Liver (tissue), 9 donors: ENCODE measurements around the gene CLDN15. TPM values are rescaled to one million over a fixed set of nuclear protein-coding genes. Genes with fewer than 3 reads are reported as not detected.

Source experiments
- DNase-seq: peaks from one replicate; pipeline ENCODE4 v3.0.0-alpha.2; 2017; ENCODE audit warnings: low spot score
- H3K27ac ChIP-seq, 2 donors: one replicate each; pipeline ENCODE4 v1.7.0; 2013; ENCODE audit warnings: inconsistent platforms in 2 of 2, low read length in 2 of 2, control low read depth in 1 of 2, low read depth in 1 of 2, mild to moderate bottlenecking in 1 of 2
- H3K27me3 ChIP-seq, 4 donors: one replicate each; pipeline versions ENCODE4 v1.6.1 to v1.7.0; 2013; ENCODE audit warnings: low read length in 3 of 4, inconsistent platforms in 1 of 4, mild to moderate bottlenecking in 1 of 4, moderate library complexity in 1 of 4; ENCODE audit not compliant: control insufficient read depth in 4 of 4, insufficient read depth in 4 of 4
- H3K36me3 ChIP-seq, 4 donors: one replicate each; pipeline versions ENCODE4 v1.6.1 to v1.7.0; 2013; ENCODE audit warnings: low read length in 3 of 4, mild to moderate bottlenecking in 3 of 4, low read depth in 1 of 4, moderate library complexity in 1 of 4; ENCODE audit not compliant: control insufficient read depth in 4 of 4, insufficient read depth in 3 of 4
- H3K4me1 ChIP-seq, 4 donors: one replicate each; pipeline versions ENCODE4 v1.6.1 to v1.7.0; 2013; ENCODE audit warnings: low read length in 3 of 4, mild to moderate bottlenecking in 3 of 4, moderate library complexity in 1 of 4; ENCODE audit not compliant: control insufficient read depth in 4 of 4, insufficient read depth in 4 of 4
- H3K4me3 ChIP-seq, 3 donors: one replicate each; pipeline versions ENCODE4 v1.6.1 to v1.7.0; 2013; ENCODE audit warnings: low read length in 3 of 3, control low read depth in 1 of 3, low read depth in 1 of 3, mild to moderate bottlenecking in 1 of 3
- H3K9ac ChIP-seq, 2 donors: one replicate each; pipeline ENCODE4 v1.7.0; 2013; ENCODE audit warnings: low read length in 2 of 2, mild to moderate bottlenecking in 2 of 2, moderate library complexity in 2 of 2, control low read depth in 1 of 2, low read depth in 1 of 2
- H3K9me3 ChIP-seq, 4 donors: one replicate each; pipeline versions ENCODE4 v1.6.1 to v1.7.0; 2013; ENCODE audit warnings: low read length in 3 of 4; ENCODE audit not compliant: control insufficient read depth in 4 of 4
- ATF3 ChIP-seq: IDR thresholded peaks from 2 replicates; pipeline ENCODE4 v1.6.1; 2016; ENCODE audit warnings: antibody characterized with exemption
- FOXA1 ChIP-seq: IDR thresholded peaks from 2 replicates; pipeline ENCODE4 v1.6.1; 2016; ENCODE audit warnings: antibody characterized with exemption
- FOXA2 ChIP-seq: IDR thresholded peaks from 2 replicates; pipeline ENCODE4 v1.6.1; 2016; ENCODE audit warnings: antibody characterized with exemption
- GABPA ChIP-seq, 2 donors: IDR thresholded peaks in 1 of 2; conservative IDR thresholded peaks in 1 of 2; 2 replicates each; pipeline ENCODE4 v1.6.1; 2016; ENCODE audit warnings: antibody characterized with exemption in 2 of 2, mild to moderate bottlenecking in 1 of 2, moderate library complexity in 1 of 2
- HNF4A ChIP-seq, 2 donors: conservative IDR thresholded peaks; 2 replicates each; pipeline ENCODE4 v1.6.1; 2016; ENCODE audit warnings: antibody characterized with exemption in 2 of 2, mild to moderate bottlenecking in 2 of 2
- HNF4G ChIP-seq: IDR thresholded peaks from 2 replicates; pipeline ENCODE4 v1.6.1; 2016; ENCODE audit warnings: antibody characterized with exemption
- MAX ChIP-seq: IDR thresholded peaks from 2 replicates; pipeline ENCODE4 v1.6.1; 2016; ENCODE audit warnings: antibody characterized with exemption
- NR2F2 ChIP-seq: IDR thresholded peaks from 2 replicates; pipeline ENCODE4 v1.6.1; 2016; ENCODE audit warnings: antibody characterized with exemption
- REST ChIP-seq: IDR thresholded peaks from 2 replicates; pipeline ENCODE4 v1.6.1; 2016; ENCODE audit warnings: antibody characterized with exemption, mild to moderate bottlenecking
- YY1 ChIP-seq: IDR thresholded peaks from 2 replicates; pipeline ENCODE4 v1.6.1; 2016; ENCODE audit warnings: antibody characterized with exemption, mild to moderate bottlenecking
- ZBTB33 ChIP-seq: IDR thresholded peaks from 2 replicates; pipeline ENCODE4 v1.6.1; 2016; ENCODE audit warnings: antibody characterized with exemption
- WGBS: extraction: QIAGEN DNeasy Blood & Tissue Kit; methylation state at CpG from one replicate; pipeline ENCODE4 v1.1.7; 2013; 5-methylcytosine and 5-hydroxymethylcytosine counted together
- polyA plus RNA-seq, 2 donors: library from polyadenylated mRNA; stranded (reverse) in 1 of 2; unstranded in 1 of 2; fragments of 200-250 nt in 1 of 2; fragments of >200 nt in 1 of 2; fragmentation: Nextera tagmentation in 1 of 2; extraction: Ambion mirVana in 1 of 2; gene quantifications; one replicate each; pipeline versions ENCODE4 v1.2.1 to v1.2.3, GENCODE V29; 2013 to 2015
- total RNA-seq, 2 donors: library from RNA; depleted of rRNA; stranded (reverse); fragments of >200 nt; gene quantifications; one replicate each; pipeline ENCODE4 v1.2.3, GENCODE V29; 2014
- donor health status: healthy.
- donor health status: healthy.
- donor health status: healthy.
- donor health status: healthy.
- donor health status: healthy.

Gene CLDN15
- total and polyA plus RNA-seq, 4 donors = 3.7 to 12.4 (median 4.6) TPM

- DNase-seq = no peak
- Histone ChIP-seq H3K9ac (no peak overlapping the region), H3K4me3 (no peak overlapping the region), H3K36me3 (peaks cover 1 to 15% (median 9%) of the 10 kb centered on the region in 4 donors), H3K27ac (no peak overlapping the region), H3K27me3 (no peaks in the 10 kb centered on the region), H3K4me1 (no peaks in the 10 kb centered on the region), H3K9me3 (no peaks in the 10 kb centered on the region)
- TF ChIP-seq HNF4A (conservative IDR thresholded peaks at IDR 0.05) (no peak), HNF4G (no peak), FOXA1 (no peak), NR2F2 (no peak), ZBTB33 (no peak), ATF3 (no peak)
- WGBS = 80% methylated on average over 4 of the region's 4 CpGs
These were observed 35.6 kb upstream of the CLDN15 start for GRCh38 chr7:101273206-101273605.

GRCh38 chr7:101271021-101271420 is 33.4 kb upstream of the CLDN15 start:
- Histone ChIP-seq H3K27me3 (no peaks in the 10 kb centered on the region), H3K4me3 (no peak overlapping the region), H3K9ac (no peak overlapping the region), H3K4me1 (no peaks in the 10 kb centered on the region), H3K27ac (no peak overlapping the region), H3K36me3 (peaks cover 0 to 7% (median 3%) of the 10 kb centered on the region in 4 donors), H3K9me3 (no peaks in the 10 kb centered on the region)
- WGBS = 87% methylated on average over 5 of the region's 5 CpGs
- no peak for DNase-seq
- TF ChIP-seq ZBTB33 = no peak
- TF ChIP-seq FOXA2 = no peak
- no peak for TF ChIP-seq MAX
- no peak for TF ChIP-seq HNF4G
- no peak for TF ChIP-seq YY1
- no peak for TF ChIP-seq REST
- no peak for TF ChIP-seq GABPA (IDR thresholded peaks at IDR 0.05 in 1 of 2, conservative IDR thresholded peaks at IDR 0.05 in 1 of 2)
